IPS-15b (cell line): Measurements from ENCODE around the gene ECT2.
"Not testable (repeated sequence)": the region's sequence is repeated elsewhere in the genome, so short reads cannot be mapped to it uniquely, and the experiment has no call there.

ENCODE experiments used
- H3K27me3 ChIP-seq: one replicate; pipeline ENCODE4 v1.6.1; 2013; ENCODE audit warnings: low read length; ENCODE audit not compliant: control insufficient read depth, insufficient read depth
- H3K36me3 ChIP-seq: one replicate; pipeline ENCODE4 v1.6.1; 2013; ENCODE audit warnings: low read length; ENCODE audit not compliant: control insufficient read depth, insufficient read depth
- H3K4me1 ChIP-seq: one replicate; pipeline ENCODE4 v1.6.1; 2013; ENCODE audit warnings: mild to moderate bottlenecking, low read length; ENCODE audit not compliant: control insufficient read depth, insufficient read depth
- H3K4me3 ChIP-seq: one replicate; pipeline ENCODE4 v1.5.1; 2013; ENCODE audit warnings: low read depth, low read length
- H3K9ac ChIP-seq: one replicate; pipeline ENCODE4 v1.6.1; 2013; ENCODE audit warnings: low read depth, mild to moderate bottlenecking, low read length
- H3K9me3 ChIP-seq: one replicate; pipeline ENCODE4 v1.6.1; 2013; ENCODE audit warnings: mild to moderate bottlenecking, low read length; ENCODE audit not compliant: control insufficient read depth, insufficient read depth

The ECT2 gene, protein sequence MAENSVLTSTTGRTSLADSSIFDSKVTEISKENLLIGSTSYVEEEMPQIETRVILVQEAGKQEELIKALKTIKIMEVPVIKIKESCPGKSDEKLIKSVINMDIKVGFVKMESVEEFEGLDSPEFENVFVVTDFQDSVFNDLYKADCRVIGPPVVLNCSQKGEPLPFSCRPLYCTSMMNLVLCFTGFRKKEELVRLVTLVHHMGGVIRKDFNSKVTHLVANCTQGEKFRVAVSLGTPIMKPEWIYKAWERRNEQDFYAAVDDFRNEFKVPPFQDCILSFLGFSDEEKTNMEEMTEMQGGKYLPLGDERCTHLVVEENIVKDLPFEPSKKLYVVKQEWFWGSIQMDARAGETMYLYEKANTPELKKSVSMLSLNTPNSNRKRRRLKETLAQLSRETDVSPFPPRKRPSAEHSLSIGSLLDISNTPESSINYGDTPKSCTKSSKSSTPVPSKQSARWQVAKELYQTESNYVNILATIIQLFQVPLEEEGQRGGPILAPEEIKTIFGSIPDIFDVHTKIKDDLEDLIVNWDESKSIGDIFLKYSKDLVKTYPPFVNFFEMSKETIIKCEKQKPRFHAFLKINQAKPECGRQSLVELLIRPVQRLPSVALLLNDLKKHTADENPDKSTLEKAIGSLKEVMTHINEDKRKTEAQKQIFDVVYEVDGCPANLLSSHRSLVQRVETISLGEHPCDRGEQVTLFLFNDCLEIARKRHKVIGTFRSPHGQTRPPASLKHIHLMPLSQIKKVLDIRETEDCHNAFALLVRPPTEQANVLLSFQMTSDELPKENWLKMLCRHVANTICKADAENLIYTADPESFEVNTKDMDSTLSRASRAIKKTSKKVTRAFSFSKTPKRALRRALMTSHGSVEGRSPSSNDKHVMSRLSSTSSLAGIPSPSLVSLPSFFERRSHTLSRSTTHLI

DNA sequence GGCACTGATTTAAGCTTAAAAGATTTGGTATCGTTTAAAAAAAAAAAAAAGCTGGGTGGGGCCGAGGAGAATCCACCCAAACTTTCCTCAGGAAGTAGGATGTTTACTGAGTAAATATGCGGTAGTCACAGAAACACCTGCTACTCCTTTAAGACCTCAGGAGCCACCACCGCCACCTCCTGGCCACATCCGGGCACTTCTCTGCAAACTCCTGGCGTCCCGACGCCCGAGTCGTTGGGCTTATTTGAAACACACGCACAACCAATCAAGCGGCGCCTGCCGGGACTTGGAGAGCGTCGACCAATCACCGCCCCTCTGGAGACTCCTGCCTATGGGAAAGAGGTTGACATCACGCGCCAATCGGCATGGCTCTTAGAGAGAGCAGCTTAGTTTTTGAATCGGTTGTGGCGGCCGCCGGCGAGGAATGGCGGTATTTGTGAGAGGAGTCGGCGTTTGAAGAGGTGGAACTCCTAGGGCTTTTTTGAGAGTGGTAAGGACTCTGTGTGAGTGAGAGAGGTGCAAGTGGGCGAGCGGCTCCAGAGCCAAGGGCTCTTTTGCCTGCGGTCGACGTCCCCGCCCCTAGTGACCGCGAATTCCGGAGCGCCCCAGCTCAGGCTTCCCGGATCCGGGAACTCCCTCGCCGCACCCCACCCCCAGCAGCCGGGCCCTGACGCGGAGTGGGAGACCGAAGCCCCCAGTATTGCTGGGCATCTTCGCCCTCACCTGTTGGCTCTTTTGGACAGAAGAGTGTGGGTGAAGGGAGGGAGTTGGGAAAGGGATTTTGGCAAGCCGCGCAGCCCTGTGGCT lies at the start of gene ECT2:
TSS of gene ECT2 (plus strand) at position 359 of the 807 bp plus-strand sequence. CDS start 3,805 bp downstream, outside the sequence.
- Histone ChIP-seq H3K9ac (peak within 1 kb of the TSS; percentile 90), H3K36me3 (peaks cover 3% of the 10 kb centered on the region), H3K4me1 (peaks cover 8% of the 10 kb centered on the region), H3K27me3 (no peaks in the 10 kb centered on the region), H3K9me3 (no peaks in the 10 kb centered on the region), H3K4me3 (peak within 1 kb of the TSS; percentile 91)

GRCh38 chr3:172700936-172701455 lies 49.5 kb upstream of the ECT2 start:
- Histone ChIP-seq H3K36me3 (no peaks in the 10 kb centered on the region), H3K4me1 (peaks cover 12% of the 10 kb centered on the region), H3K27me3 (no peaks in the 10 kb centered on the region), H3K9ac (no peak overlapping the region), H3K4me3 (no peak overlapping the region), H3K9me3 (no peaks in the 10 kb centered on the region)

DNA sequence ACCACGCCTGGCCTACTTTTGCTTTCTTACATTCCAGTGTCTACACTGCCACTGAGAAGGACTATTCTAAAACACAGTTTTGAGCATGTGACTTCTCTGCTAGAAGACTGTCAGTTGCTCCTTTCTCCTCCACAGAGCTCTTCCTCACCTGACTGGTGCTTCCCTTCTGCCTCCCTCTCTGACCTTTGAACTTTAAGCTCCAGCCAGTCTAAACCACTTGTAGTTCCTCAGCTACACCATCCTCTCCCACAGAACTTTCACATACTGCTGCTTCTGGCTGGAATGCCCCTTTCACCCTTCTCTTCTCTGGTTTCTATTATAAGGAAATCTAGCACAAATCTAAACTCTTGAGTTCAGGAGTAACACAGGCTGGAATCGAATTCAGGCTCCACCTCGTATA lies 48.8 kb upstream of the ECT2 start:
- Histone ChIP-seq H3K4me3 (no peak overlapping the region), H3K9ac (no peak overlapping the region), H3K4me1 (peaks cover 12% of the 10 kb centered on the region), H3K27me3 (no peaks in the 10 kb centered on the region), H3K36me3 (no peaks in the 10 kb centered on the region), H3K9me3 (no peaks in the 10 kb centered on the region)

DNA sequence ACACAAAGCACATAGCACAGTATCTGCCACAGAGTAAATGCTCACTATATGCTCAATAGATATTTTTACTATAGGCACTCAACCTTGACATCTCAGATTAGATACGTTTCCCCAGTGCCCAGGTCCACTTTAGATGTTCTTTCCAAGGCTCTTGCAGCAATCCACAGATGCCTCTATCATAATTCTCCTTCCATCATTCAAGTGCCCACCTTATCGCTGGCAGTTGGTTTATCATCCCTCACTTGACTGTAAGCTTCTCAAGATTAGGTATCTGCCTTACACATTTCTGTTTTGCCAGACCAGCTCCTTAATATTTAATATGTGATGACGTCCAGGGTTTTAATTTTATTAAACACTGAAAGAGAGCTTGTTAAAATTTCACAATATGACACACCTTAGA lies 48.3 kb upstream of the ECT2 start:
- Histone ChIP-seq H3K36me3 (no peaks in the 10 kb centered on the region), H3K4me1 (peaks cover 15% of the 10 kb centered on the region), H3K9me3 (no peaks in the 10 kb centered on the region), H3K4me3 (no peak overlapping the region), H3K27me3 (no peaks in the 10 kb centered on the region), H3K9ac (no peak overlapping the region)

DNA sequence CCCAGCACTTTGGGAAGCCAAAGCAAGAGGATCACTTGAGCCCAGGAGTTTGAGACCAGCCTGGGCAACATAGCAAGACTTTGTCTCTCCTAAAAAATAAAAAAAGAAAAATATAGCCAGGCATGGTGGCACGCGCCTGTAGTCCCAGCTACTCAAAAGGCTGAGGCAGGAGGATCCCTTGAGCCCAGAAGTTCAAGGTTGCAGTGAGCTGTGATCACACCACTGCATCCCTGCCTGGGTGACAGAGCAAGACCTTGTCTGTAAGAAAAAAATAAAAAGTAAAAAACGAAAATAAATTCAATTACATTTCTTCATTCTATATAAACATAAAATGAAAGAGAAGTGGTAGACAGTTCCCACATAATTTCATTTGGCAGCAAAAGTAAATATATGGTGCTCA lies 47.8 kb upstream of the ECT2 start:
- not testable (repeated sequence) for H3K9ac ChIP-seq, H3K4me3 ChIP-seq, H3K36me3 ChIP-seq, H3K9me3 ChIP-seq, H3K27me3 ChIP-seq
- peaks cover 11% of the 10 kb centered on the region for H3K4me1 ChIP-seq

- Histone ChIP-seq H3K9me3 (no peaks in the 10 kb centered on the region), H3K4me3 (no peak overlapping the region), H3K9ac (no peak overlapping the region), H3K27me3 (no peaks in the 10 kb centered on the region), H3K36me3 (no peaks in the 10 kb centered on the region), H3K4me1 (peaks cover 13% of the 10 kb centered on the region)
Measured at GRCh38 chr3:172704001-172704400, 46.5 kb upstream of the ECT2 start.

DNA sequence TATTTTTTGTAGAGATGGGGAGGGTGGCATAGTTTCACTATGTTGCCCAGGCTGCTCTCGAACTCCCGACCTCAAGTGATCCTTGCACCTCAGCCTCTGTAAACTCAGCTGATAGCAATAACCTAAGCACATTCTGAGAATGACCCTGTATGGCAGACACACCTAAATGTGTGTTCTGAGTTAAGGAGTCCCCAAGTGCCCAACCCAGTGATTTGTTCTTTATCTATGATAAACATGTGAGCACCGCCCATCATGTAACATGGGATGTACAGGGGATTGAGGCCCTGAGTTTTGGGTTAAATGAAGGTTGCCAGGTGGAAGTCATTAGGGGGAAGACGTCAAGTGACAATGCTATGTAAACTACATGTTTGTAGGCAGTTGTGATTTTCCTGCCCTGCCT lies 45.4 kb upstream of the ECT2 start:
- Histone ChIP-seq H3K4me1 (peaks cover 12% of the 10 kb centered on the region), H3K9me3 (no peaks in the 10 kb centered on the region), H3K27me3 (no peaks in the 10 kb centered on the region), H3K4me3 (no peak overlapping the region), H3K9ac (no peak overlapping the region), H3K36me3 (no peaks in the 10 kb centered on the region)

GRCh38 chr3:172707030-172707429 lies 43.5 kb upstream of the ECT2 start:
- H3K36me3 ChIP-seq, result no peaks in the 10 kb centered on the region
- no peak overlapping the region for H3K9ac ChIP-seq
- H3K4me3 ChIP-seq, result no peak overlapping the region
- no peaks in the 10 kb centered on the region for H3K27me3 ChIP-seq
- H3K9me3 ChIP-seq, result no peaks in the 10 kb centered on the region
- H3K4me1 ChIP-seq, result peaks cover 12% of the 10 kb centered on the region

DNA sequence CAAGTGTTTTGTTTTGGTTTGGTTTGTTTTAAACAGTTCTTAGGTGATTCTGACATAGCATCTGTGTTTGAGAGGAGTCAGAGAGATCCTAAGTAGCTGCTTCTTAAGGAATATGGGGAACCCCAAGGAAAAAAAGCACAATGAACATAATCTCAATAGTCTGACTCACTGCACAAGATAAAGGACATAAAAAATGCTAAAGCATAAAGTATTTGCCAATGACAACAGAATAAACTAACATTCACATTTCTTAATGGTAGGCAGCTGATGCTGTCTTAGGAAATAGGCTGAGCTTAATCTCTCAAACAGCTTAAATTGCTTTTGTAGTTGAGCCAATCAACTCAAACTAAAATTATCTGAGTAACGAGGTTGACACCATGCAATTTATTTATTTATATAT lies 42.6 kb upstream of the ECT2 start:
- Histone ChIP-seq H3K9me3 (no peaks in the 10 kb centered on the region), H3K36me3 (no peaks in the 10 kb centered on the region), H3K4me3 (no peak overlapping the region), H3K27me3 (no peaks in the 10 kb centered on the region), H3K9ac (no peak overlapping the region), H3K4me1 (peaks cover 12% of the 10 kb centered on the region)

DNA sequence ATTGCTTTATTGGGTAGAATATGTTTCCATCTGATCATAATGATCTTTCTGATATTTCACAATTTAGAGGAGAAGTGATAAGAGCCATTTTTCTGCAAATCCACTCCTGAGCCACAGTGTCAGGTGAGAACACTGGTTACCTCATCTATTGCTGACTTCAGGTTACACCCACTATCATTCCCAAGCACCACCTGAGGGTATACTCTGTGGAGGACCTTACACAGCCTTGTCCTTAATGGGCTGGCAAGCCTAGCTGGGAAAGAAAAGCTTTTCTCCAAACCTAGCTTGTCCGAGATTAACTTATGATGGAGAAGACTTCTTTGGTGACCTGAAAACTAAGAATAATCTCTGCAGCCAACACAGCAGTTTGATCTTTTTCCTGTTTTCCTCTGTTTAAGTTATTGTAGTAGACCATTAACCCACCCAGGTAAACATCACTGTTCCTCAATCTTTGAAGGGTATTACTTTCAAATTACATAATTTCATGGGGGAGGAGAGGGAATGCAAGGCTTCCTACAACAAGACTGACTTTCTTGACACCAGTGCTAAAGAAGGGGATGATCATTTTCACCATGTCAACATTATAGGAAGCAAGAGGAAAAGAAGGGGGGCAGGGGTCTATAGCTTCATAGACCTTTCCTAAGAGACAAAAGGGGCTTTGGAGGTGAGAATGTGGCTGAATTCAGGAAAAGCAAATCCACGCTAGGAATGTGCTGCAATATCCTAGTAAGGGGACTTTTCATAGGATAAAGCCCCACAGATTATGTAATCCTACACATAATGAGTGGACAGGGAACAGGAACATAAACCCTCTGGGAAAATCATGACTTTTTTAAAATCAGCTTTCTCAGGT lies 41.4 kb upstream of the ECT2 start:
- Histone ChIP-seq H3K9me3 (no peaks in the 10 kb centered on the region), H3K36me3 (no peaks in the 10 kb centered on the region), H3K27me3 (no peaks in the 10 kb centered on the region), H3K4me3 (peak overlapping the region; percentile 98), H3K9ac (no peak overlapping the region), H3K4me1 (peaks cover 12% of the 10 kb centered on the region)
